Adrenal gland (tissue), 5 donors: ENCODE results near the gene MAP3K6.

Experiments
- POLR2A ChIP-seq, 2 donors: fragments of 450-650 bp; IDR thresholded peaks; one replicate each; pipeline ENCODE4 v1.6.1; 2017; ENCODE audit warnings: antibody characterized with exemption in 2 of 2, mild to moderate bottlenecking in 2 of 2, moderate library complexity in 1 of 2
- TF ChIP-seq, protein P1 (sequence below), 6 experiments: fragments of 450-650 bp in 4 of 6; fragments of 200-600 bp in 2 of 6; sonication (generic) in 1 of 6; IDR thresholded peaks; 1 replicate in 5 of 6; 2 replicates in 1 of 6; pipeline versions ENCODE4 v1.5.1 to v1.8.0; 2016 to 2021; ENCODE audit warnings: antibody characterized with exemption in 6 of 6, mild to moderate bottlenecking in 2 of 6, moderate library complexity in 1 of 6
- donor health status: DM: no; HTN: no; CAD: no.

DNA sequence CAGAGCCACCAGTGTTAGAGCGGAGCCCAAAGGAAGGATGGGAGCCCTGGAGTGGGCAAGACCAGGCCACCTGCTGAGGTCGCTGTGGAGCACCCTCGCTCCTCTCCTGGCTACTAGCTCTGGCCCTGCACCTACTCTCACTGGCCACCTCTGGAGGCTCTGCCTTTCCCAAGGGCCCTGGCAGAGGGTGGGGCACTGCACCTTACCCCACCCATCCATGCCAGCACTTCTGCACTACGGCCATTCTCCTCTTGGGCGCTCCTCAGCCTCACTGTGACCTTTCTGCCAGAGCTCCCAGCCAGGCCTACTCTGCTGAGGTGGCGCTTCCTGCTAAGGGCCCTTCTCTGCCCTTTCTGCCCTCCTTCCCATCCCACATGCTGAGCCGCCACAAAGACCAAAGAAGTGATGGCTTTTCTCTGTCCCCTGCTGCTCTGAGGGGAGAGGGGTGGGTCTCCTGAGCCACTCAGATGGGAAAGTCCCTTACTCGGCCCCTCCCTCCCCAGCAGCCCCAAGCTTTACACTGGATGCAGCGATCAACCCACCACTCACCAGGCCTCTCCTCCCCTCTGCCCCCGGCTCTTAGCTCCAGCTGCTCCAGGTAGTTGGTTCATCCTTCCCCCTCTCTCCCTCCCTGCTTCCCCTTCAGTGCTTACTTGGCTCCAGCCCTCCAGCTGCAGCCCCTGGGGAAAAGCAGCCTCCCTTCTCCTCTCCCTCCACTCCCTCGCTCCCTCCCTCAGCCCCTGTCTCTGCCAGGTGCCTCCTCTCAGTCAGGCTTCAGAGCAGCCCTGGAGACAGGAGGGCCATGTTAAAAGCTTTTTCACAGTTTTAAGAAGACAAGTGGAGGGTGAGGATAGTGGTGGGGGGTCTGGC, 59.6 kb downstream of the MAP3K6 start:
- TF ChIP-seq, protein P1, sequence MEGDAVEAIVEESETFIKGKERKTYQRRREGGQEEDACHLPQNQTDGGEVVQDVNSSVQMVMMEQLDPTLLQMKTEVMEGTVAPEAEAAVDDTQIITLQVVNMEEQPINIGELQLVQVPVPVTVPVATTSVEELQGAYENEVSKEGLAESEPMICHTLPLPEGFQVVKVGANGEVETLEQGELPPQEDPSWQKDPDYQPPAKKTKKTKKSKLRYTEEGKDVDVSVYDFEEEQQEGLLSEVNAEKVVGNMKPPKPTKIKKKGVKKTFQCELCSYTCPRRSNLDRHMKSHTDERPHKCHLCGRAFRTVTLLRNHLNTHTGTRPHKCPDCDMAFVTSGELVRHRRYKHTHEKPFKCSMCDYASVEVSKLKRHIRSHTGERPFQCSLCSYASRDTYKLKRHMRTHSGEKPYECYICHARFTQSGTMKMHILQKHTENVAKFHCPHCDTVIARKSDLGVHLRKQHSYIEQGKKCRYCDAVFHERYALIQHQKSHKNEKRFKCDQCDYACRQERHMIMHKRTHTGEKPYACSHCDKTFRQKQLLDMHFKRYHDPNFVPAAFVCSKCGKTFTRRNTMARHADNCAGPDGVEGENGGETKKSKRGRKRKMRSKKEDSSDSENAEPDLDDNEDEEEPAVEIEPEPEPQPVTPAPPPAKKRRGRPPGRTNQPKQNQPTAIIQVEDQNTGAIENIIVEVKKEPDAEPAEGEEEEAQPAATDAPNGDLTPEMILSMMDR (IDR thresholded peaks at IDR 0.05): no peak
- no peak for TF ChIP-seq POLR2A (IDR thresholded peaks at IDR 0.05)
